DMS 273 (cell line): ENCODE measurements around the gene NDUFB4.
A peak's percentile ranks its signal among the peaks of the same experiment; 100 is the strongest.
"Not testable (repeated sequence)": the region's sequence is repeated elsewhere in the genome, so short reads cannot be mapped to it uniquely, and the experiment has no call there.

Experiments
- DNase-seq: peaks from one replicate; lab custom pipeline; 2025; ENCODE audit not compliant: unreplicated experiment; lab: John Stamatoyannopoulos, UW

Gene NDUFB4

DNA sequence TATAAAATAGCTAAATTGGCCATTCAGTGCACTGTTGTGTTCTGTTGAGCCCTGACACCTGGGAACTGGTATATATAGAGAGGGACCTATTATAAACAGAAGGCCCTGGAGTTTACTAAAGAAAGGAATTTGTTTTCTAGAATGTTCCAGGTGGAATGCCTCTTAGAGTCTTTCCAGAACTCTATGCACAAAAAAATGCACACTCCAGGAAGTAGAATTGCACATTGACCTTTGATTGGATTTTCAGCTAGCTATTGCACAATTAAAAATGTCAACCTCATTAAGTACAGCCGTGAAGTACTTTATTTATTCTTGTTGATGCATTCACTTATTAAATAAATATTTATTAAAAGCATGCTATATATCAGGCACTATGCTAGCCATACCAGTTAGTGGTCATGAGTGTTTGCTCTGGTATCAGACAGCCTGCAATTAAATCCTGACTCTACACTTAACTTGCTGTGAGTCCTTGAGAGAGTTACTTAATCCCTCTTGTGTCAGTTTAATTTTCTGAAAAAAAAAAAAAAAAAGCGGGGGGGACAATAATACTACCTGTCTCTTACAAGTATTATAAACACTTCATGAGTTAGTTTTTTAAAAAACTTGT is 40.8 kb downstream of the NDUFB4 start:
- DNase-seq, result no peak

DNA sequence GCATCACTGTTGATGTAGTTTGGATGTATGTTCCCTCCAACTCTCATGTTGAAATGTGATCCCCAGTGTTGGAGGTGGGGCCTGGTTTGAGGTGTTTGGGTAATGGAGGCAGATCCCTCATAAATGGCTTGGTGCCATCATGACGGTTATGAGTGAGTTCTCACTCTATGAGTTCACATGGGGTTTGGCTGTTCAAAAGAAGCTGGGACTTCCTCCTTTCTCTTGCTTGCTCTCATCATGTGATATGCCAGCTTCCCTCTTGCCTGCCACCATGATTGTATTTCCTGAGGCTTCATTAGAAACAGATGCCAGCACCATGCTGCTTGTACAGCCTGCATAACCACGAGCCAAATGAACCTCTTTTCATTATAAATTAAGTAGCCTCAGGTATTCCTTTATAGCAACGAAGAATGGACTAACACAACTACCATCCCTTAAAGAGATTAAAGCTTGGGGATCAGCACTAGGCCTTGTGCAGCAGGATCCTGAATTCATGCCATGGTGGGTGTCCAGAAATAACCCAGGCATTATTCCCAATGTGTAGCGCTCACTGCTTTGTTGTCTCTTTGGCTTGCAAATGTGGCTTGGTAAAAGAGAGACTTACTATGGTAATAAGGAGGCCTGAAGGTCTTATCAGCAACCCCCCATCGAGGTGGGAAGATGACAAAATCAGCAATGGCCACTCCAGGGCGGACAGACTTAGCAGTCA is 41.9 kb downstream of the NDUFB4 start:
- peak; percentile 25 for DNase-seq

DNA sequence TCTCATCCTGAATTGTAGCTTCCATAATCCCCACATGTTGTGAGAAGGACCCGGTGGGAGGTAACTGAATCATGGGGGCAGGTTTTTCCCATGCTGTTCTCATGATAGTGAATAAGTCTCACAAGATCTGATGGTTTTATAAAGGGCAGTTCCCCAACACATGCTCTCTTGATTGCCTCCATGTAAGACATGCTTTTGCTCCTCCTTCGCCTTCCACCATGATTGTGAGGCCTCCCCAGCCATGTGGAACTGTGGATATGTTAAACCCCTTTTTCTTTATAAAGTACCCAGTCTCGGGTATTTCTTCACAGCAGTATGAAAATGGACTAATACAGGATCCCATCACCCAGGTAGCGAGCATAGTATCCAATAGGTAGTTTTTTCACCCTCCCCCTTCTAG is 42.7 kb downstream of the NDUFB4 start:
- not testable (repeated sequence) for DNase-seq

- peak; percentile 70 for DNase-seq
Observed at GRCh38 chr3:120640231-120640630, 44.1 kb downstream of the NDUFB4 start.

DNA sequence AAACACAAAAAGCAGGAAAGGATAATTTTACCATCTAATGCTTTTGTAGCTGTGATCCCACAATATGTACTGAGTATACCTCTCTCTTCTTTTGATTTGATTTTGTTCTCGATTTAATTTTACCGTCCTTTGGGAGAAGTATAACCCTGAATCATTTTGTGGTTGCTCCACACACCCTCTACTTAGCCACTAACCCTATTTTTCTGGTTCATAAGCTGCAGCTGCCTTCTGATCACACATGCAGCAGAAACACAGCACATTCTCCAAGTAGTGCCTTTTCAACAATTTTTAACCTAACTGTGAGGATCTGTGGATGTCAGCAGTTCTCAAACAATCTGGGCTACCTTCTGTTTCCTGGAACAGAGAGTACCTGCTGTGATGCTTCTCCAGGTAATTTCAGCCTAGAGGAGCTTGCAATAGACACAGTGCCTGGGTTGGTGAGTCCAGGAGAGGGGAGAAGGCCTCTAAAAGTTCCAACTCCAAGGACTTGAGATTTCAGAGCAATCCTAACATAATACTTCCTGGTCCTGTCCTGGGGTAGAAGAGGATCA is 45.6 kb downstream of the NDUFB4 start:
- no peak for DNase-seq

DNA sequence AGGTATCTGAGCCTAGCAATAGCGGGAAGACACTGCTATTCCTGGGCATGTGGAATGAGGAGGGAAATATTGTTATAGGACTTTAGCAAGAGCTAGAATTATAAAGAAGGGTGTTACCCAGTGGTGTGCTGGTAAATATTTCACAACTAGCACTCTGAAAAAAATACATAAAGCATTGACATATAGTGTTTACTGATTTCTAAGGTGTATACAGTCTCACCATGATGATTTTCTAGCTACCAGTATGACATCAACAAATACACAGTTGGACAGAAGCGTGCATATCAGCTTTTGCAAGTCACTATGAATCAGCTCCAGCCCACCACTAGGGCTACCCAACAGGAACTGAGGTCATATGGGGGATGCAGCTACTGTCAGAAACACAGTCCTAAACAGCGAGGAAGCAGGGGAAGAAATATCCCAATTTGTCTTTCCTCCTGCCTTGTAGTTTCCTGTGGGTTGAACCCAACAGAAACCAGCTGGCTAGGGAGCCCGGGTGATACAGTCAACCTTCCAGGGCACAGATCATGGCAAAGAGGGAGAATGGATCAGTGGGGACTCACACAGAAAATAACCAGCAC is 46.3 kb downstream of the NDUFB4 start:
- DNase-seq, result peak; percentile 22

DNA sequence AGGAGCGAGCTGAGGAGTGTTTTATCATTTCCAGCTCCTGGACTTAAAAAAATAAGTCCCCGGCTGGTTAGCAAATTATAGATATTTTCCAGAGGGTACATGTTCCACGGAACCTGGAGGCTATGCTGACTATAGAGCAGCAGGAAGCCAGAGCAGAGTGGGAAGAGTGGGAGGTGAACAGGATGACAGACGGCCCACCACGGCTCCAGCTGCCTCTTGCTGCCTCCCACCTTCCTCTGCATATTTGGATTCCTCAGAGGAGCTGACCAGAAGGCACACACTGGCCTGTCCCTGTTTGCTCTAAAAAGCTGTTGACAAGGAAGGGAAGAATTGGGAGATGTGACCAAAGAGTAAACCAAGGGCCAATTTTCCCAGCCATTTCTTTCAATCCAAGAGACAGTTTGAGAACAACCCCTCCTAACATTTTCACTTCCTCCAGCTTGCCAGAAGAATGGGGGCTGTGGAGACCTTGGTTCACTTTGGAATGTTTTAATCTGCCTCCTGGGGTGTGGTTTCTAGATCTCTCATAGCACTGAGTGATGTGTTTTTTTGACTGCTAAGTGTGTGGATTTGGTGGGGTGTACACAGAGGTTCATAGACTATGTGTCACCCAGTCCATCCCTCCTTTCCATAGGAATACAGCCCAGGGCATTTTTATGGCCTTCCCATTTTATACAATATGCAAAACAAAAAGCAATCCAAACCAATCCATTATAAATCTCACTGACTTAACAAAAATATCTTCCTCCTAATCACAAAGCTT is 49.1 kb downstream of the NDUFB4 start:
- peak; percentile 51 for DNase-seq

DNA sequence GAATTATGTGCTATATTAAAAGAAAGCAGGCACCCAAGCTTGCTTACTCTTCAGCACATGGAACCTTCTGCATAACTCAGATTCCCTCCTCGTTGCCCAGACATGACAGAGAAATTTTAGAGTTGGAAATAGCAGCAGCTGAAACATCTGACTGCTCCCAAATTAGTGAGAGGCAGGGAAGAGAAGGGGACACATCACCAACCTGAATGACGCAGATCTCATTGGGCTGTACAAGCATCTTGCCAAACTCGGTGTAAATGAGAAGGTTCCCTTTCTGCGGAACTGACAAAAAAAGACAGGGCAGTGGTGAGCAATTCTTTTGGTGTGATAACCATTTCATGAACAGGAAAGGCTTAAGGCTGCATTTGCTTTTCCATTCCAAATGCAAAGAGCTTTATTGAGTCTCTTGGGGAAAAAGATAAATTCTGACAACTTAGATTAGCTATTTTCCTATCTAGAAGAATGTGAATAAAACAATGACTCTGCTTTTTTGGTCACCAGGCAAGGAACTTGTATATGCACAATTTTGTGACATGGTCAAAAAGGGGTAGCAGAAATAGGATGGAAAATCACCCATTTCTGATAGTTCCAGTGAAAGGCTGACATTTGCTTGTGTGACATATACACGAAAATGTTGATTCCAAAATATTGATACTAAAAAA is 50.8 kb downstream of the NDUFB4 start:
- DNase-seq, result no peak

DNA sequence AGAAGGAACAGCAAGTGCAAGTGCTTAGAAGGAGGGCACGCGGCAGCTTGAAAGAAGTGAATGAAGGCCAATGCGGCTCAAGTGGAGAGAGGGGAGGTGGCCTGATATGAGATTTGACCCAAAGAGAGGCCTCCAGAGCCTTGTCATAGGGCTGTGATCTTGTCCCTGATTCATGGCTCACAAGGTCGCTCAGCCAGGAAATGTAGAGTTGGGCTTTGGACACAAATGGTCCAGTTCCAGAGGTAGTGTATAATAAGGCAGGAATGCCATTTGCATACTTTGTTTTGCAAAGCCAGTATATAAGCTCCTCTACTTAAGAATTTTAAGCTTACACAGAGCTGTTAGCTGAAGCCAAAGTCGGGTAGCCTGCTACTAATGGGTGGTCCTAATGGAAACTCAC is 52.2 kb downstream of the NDUFB4 start:
- no peak for DNase-seq

DNA sequence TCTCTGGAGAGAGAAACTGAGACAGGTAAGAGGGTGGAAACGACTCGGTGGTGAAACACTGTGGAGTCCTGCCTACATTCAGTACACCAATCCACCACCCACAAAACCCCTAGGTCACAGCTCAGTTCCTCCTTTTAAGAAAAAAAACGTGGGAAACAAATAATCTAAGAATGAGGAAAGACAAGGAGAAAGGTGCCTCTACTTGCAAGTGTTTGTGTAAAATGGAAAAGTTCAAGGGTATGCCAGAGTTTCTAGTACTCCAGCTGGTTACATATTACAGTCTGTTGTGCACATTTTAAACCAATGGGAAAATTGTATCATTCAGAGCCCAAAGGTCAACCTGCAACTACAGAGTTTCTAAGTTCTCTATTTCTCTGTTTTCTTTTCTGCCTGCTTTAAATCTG is 53.7 kb downstream of the NDUFB4 start:
- no peak for DNase-seq

GRCh38 chr3:120650311-120650710 is 54.2 kb downstream of the NDUFB4 start:
- no peak for DNase-seq
